ENCODE measurements around the gene METRN. TPM values are rescaled to one million over a fixed set of nuclear protein-coding genes. Genes with fewer than 3 reads are reported as not detected.

The METRN gene
- polyA plus RNA-seq, 1 of the 3 experiments (the other 2 are of a cell fraction), result 59.7 TPM

GRCh38 chr16:694187-694862 is 20.6 kb upstream of the METRN start:
- H3K4me2 ChIP-seq, result no peak overlapping the region
- peaks cover 6% of the 10 kb centered on the region; the same call in 1 of the 2 replicates for H4K20me1 ChIP-seq (ENCODE audit: insufficient read depth)
- H3F3A ChIP-seq (replicated peaks; ENCODE audit: insufficient read depth), result peaks cover 20% of the 10 kb centered on the region
- no peak for TF ChIP-seq MXI1 (IDR thresholded peaks at IDR 0.05; ENCODE audit: low read depth, low read length)
- peaks cover 0 to 2% of the 10 kb centered on the region in 2 experiments for H3K36me3 ChIP-seq (replicated peaks in 1 of 2; ENCODE audit: control insufficient read depth in 1 of 2, insufficient read depth in 2 of 2, low read length in 1 of 2)
- ChIA-PET CTCF (no interaction called here), POLR2A (no interaction called here)
- peaks cover 20% of the 10 kb centered on the region for H3K79me2 ChIP-seq (ENCODE audit: insufficient read depth)
- H3K4me1 ChIP-seq (ENCODE audit: control insufficient read depth in 1 of 2, insufficient read depth in 2 of 2, low read depth in 1 of 2, low read length in 1 of 2), result peaks cover 4 to 5% of the 10 kb centered on the region in 2 experiments; a peak in 2 of 4 replicates
- H2AFZ ChIP-seq (ENCODE audit: low read depth), result no peak overlapping the region
- 80% methylated on average over 29 of the region's 64 CpGs for WGBS (ENCODE audit: low lambda C conversion rate)
- H3K9me3 ChIP-seq, result no peaks in the 10 kb centered on the region
- H3K9ac ChIP-seq, result no peak overlapping the region
- DNase-seq, result no peak
- no peaks in the 10 kb centered on the region for H3K9me2 ChIP-seq
- H3K4me3 ChIP-seq (ENCODE audit: low read depth in 2 of 2, low read length in 1 of 2), result no peak overlapping the region
- no peak overlapping the region for H3K27ac ChIP-seq (ENCODE audit: low read depth in 2 of 2, low read length in 1 of 2)
- H3K27me3 ChIP-seq (ENCODE audit: insufficient read depth), result no peaks in the 10 kb centered on the region

- TF ChIP-seq USF2 (IDR thresholded peaks at IDR 0.05; ENCODE audit: borderline replicate concordance, low read depth, low read length) (no peak), PBX3 (IDR thresholded peaks at IDR 0.05) (no peak), MXI1 (IDR thresholded peaks at IDR 0.05; ENCODE audit: low read depth, low read length) (no peak), SIN3A (IDR thresholded peaks at IDR 0.05; ENCODE audit: borderline replicate concordance, low read depth, low read length) (no peak), ZBTB33 (IDR thresholded peaks at IDR 0.05; ENCODE audit: borderline replicate concordance, low read depth) (no peak), NFIC (IDR thresholded peaks at IDR 0.05; ENCODE audit: borderline replicate concordance) (no peak), TCF12 (IDR thresholded peaks at IDR 0.05) (no peak), YY1 (IDR thresholded peaks at IDR 0.05; ENCODE audit: low read depth) (no peak), SMC3 (IDR thresholded peaks at IDR 0.05; ENCODE audit: low read depth, low read length) (no peak), RCOR1 (IDR thresholded peaks at IDR 0.05; ENCODE audit: low read length) (no peak), FOXM1 (IDR thresholded peaks at IDR 0.05; ENCODE audit: low read depth) (no peak), EZH2phosphoT487 (IDR thresholded peaks at IDR 0.05; ENCODE audit: borderline replicate concordance, low read depth) (no peak), MAX (IDR thresholded peaks at IDR 0.05; ENCODE audit: low read depth) (no peak), TAF1 (IDR thresholded peaks at IDR 0.05; ENCODE audit: borderline replicate concordance, low read depth, low read length) (no peak), GABPA (IDR thresholded peaks at IDR 0.05; ENCODE audit: low read depth) (no peak), JUND (IDR thresholded peaks at IDR 0.05) (no peak), FOXJ3 (CRISPR knock-in tag; IDR thresholded peaks at IDR 0.05) (no peak), MEF2A (IDR thresholded peaks at IDR 0.05; ENCODE audit: borderline replicate concordance, low read depth) (no peak), NRF1 (IDR thresholded peaks at IDR 0.05; ENCODE audit: low read depth, low read length) (no peak)
- H3K27ac ChIP-seq (ENCODE audit: low read depth in 2 of 2, low read length in 1 of 2), result no peak overlapping the region
- no peaks in the 10 kb centered on the region for H3K27me3 ChIP-seq (ENCODE audit: insufficient read depth)
- no peaks in the 10 kb centered on the region for H3K9me3 ChIP-seq
- POLR2A ChIA-PET, result no interaction called here
- DNase-seq, result no peak
- CTCF ChIA-PET, result no interaction called here
- H3K79me2 ChIP-seq (ENCODE audit: insufficient read depth), result peaks cover 19% of the 10 kb centered on the region
- no peaks in the 10 kb centered on the region for H3K4me1 ChIP-seq (ENCODE audit: control insufficient read depth in 1 of 2, insufficient read depth in 2 of 2, low read depth in 1 of 2, low read length in 1 of 2)
- no peak overlapping the region for H3K9ac ChIP-seq
- 89% methylated on average over 29 of the region's 37 CpGs for WGBS (ENCODE audit: low lambda C conversion rate)
- no peak overlapping the region for H3K4me2 ChIP-seq
- H3K9me2 ChIP-seq, result no peaks in the 10 kb centered on the region
- no peak overlapping the region for H2AFZ ChIP-seq (ENCODE audit: low read depth)
- H3K4me3 ChIP-seq (ENCODE audit: low read depth in 2 of 2, low read length in 1 of 2), result no peak overlapping the region
- H3F3A ChIP-seq (replicated peaks; ENCODE audit: insufficient read depth), result peaks cover 20% of the 10 kb centered on the region
- peaks cover 12% of the 10 kb centered on the region for H4K20me1 ChIP-seq (ENCODE audit: insufficient read depth)
- peaks cover 0 to 2% of the 10 kb centered on the region in 2 experiments for H3K36me3 ChIP-seq (replicated peaks in 1 of 2; ENCODE audit: control insufficient read depth in 1 of 2, insufficient read depth in 2 of 2, low read length in 1 of 2)
Measured at GRCh38 chr16:694863-695354, 20.0 kb upstream of the METRN start.
